B cell (primary cell): ENCODE results near the gene ADCY1. TPM values are rescaled to one million over a fixed set of nuclear protein-coding genes. Genes with fewer than 3 reads are reported as not detected.

Experiments used
- ATAC-seq: fragments of 200-7000 bp; cut with Tn5 transposase; one replicate; pipeline ENCODE4 v1.10.0; 2021; ENCODE audit warnings: low read depth, mild to moderate bottlenecking, moderate number of reproducible peaks, moderate library complexity
- CTCF ChIA-PET: fragments of 350-600 bp; sonication (Branson Sonifier 250); formaldehyde crosslinking; loops from one replicate; lab custom pipeline; 2021; ENCODE audit warnings: antibody characterized with exemption, inconsistent platforms; lab: Charles Lee
- POLR2A ChIA-PET: fragments of 350-600 bp; sonication (Branson Sonifier 250); formaldehyde crosslinking; loops from one replicate; lab custom pipeline; 2021; ENCODE audit warnings: antibody characterized with exemption; lab: Charles Lee
- DNase-seq: peaks from one replicate; pipeline ENCODE4 v3.0.0; 2013
- H2AFZ ChIP-seq: 2 replicates; pipeline ENCODE4 v1.6.1; 2012; ENCODE audit warnings: mild to moderate bottlenecking, low read depth, low read length; ENCODE audit not compliant: insufficient read depth, poor library complexity, severe bottlenecking
- H3K27ac ChIP-seq, 2 donors: 1 replicate in 1 of 2; 2 replicates in 1 of 2; pipeline ENCODE4 v1.5.1; 2012 to 2013; ENCODE audit warnings: low read length in 2 of 2, mild to moderate bottlenecking in 2 of 2, moderate library complexity in 1 of 2
- H3K27me3 ChIP-seq, 4 experiments: fragments of 200-600 bp in 1 of 4; sonication (generic) in 1 of 4; replicated peaks in 1 of 4; 1 replicate in 2 of 4; 2 replicates in 2 of 4; pipeline versions ENCODE4 v1.6.1 to v1.7.0; 2013 to 2016; ENCODE audit warnings: low read length in 3 of 4, mild to moderate bottlenecking in 2 of 4, mixed read lengths in 1 of 4, moderate library complexity in 1 of 4; ENCODE audit not compliant: insufficient read depth in 4 of 4, control insufficient read depth in 3 of 4; ENCODE audit errors: control extremely low read depth in 1 of 4
- H3K36me3 ChIP-seq, 2 experiments: replicated peaks in 1 of 2; 1 replicate in 1 of 2; 2 replicates in 1 of 2; pipeline versions ENCODE4 v1.6.1 to v1.7.1; 2013; ENCODE audit warnings: low read length in 1 of 2; ENCODE audit not compliant: insufficient read depth in 2 of 2, control insufficient read depth in 1 of 2; ENCODE audit errors: control extremely low read depth in 1 of 2, extremely low read depth in 1 of 2
- H3K4me1 ChIP-seq, 2 donors: fragments of 200-600 bp in 1 of 2; sonication (generic) in 1 of 2; 1 replicate in 1 of 2; 2 replicates in 1 of 2; pipeline versions ENCODE4 v1.5.1 to v1.6.1; 2013 to 2017; ENCODE audit warnings: low read length in 2 of 2; ENCODE audit not compliant: control insufficient read depth in 2 of 2, insufficient read depth in 2 of 2
- H3K4me2 ChIP-seq: replicated peaks from 2 replicates; pipeline ENCODE3; 2012; ENCODE audit warnings: mild to moderate bottlenecking, low read depth, low read length; ENCODE audit not compliant: poor library complexity, severe bottlenecking
- H3K4me3 ChIP-seq, 5 experiments: fragments of 200-600 bp in 1 of 5; sonication (generic) in 1 of 5; 1 replicate in 3 of 5; 2 replicates in 2 of 5; pipeline versions ENCODE4 v1.5.1 to v1.7.0; 2011 to 2016; ENCODE audit warnings: low read length in 4 of 5, mild to moderate bottlenecking in 4 of 5, low read depth in 2 of 5, control low read depth in 1 of 5, moderate library complexity in 1 of 5; ENCODE audit not compliant: insufficient read depth in 1 of 5; ENCODE audit errors: control extremely low read depth in 1 of 5, extremely low read depth in 1 of 5
- H3K79me2 ChIP-seq: fragments of 200-600 bp; sonication (generic); one replicate; pipeline ENCODE4 v1.6.0; 2016; ENCODE audit warnings: low read length; ENCODE audit not compliant: control insufficient read depth, insufficient read depth
- H3K9ac ChIP-seq: fragments of 200-600 bp; sonication (generic); 2 replicates; pipeline ENCODE4 v1.6.1; 2017; ENCODE audit warnings: mild to moderate bottlenecking, low read length, moderate library complexity
- H3K9me3 ChIP-seq, 3 donors: one replicate each; pipeline versions ENCODE4 v1.6.1 to v1.7.1; 2013; ENCODE audit warnings: low read length in 2 of 3; ENCODE audit not compliant: control insufficient read depth in 2 of 3, insufficient read depth in 1 of 3; ENCODE audit errors: control extremely low read depth in 1 of 3
- H4K20me1 ChIP-seq: 2 replicates; pipeline ENCODE4 v1.6.0; 2012; ENCODE audit warnings: mild to moderate bottlenecking, low read length; ENCODE audit not compliant: insufficient read depth, control insufficient read depth, poor library complexity, severe bottlenecking
- H3K27ac Mint-ChIP-seq: one replicate; pipeline ENCODE4 v1.8.0; 2021; ENCODE audit warnings: mixed read lengths
- H3K27me3 Mint-ChIP-seq: one replicate; pipeline ENCODE4 v1.8.0; 2021; ENCODE audit warnings: mixed read lengths
- H3K4me1 Mint-ChIP-seq: one replicate; pipeline ENCODE4 v1.8.0; 2021; ENCODE audit warnings: mixed read lengths
- H3K4me3 Mint-ChIP-seq: one replicate; pipeline ENCODE4 v1.8.0; 2021; ENCODE audit warnings: mixed read lengths
- H3K9me3 Mint-ChIP-seq: one replicate; pipeline ENCODE4 v1.8.0; 2022; ENCODE audit warnings: mixed read lengths; ENCODE audit not compliant: insufficient read depth
- EZH2 ChIP-seq: IDR thresholded peaks from 2 replicates; pipeline ENCODE4 v1.6.1; 2012; ENCODE audit warnings: borderline replicate concordance, low read depth, mild to moderate bottlenecking, moderate library complexity, low read length; ENCODE audit not compliant: insufficient read depth, poor library complexity, severe bottlenecking
- WGBS: methylation state at CpG from one replicate; pipeline ENCODE4 v1.1.5; 2013; ENCODE audit warnings: missing lambda C conversion rate; ENCODE audit not compliant: insufficient coverage; 5-methylcytosine and 5-hydroxymethylcytosine counted together
- intact Hi-C: fragments of 100-400 bp; cut with micrococcal nuclease; formaldehyde crosslinking; loops from one replicate; pipeline ENCODE4 v1.10.0; 2022
- polyA plus RNA-seq: library from polyadenylated mRNA; depleted of rRNA; stranded (reverse); fragments of >200 nt; gene quantifications from 2 replicates; pipeline ENCODE4 v1.2.3, GENCODE V29; 2012
- total RNA-seq, 2 donors: library from RNA; stranded (reverse); fragments of 120-200 nt in 1 of 2; gene quantifications; 1 replicate in 1 of 2; 2 replicates in 1 of 2; pipeline versions ENCODE4 v1.2.3 to v1.2.4, GENCODE V29; 2013 to 2022
- TF ChIP-seq, protein P1 (sequence below): fragments of 200-600 bp; IDR thresholded peaks from one replicate; pipeline ENCODE4 v1.8.0; 2022; ENCODE audit warnings: antibody characterized with exemption, mild to moderate bottlenecking

Gene ADCY1
- total and polyA plus RNA-seq, 2 donors (not counting 1 experiment from before 2014, with no cell fraction given) = 0.05 to 0.12 TPM

DNA sequence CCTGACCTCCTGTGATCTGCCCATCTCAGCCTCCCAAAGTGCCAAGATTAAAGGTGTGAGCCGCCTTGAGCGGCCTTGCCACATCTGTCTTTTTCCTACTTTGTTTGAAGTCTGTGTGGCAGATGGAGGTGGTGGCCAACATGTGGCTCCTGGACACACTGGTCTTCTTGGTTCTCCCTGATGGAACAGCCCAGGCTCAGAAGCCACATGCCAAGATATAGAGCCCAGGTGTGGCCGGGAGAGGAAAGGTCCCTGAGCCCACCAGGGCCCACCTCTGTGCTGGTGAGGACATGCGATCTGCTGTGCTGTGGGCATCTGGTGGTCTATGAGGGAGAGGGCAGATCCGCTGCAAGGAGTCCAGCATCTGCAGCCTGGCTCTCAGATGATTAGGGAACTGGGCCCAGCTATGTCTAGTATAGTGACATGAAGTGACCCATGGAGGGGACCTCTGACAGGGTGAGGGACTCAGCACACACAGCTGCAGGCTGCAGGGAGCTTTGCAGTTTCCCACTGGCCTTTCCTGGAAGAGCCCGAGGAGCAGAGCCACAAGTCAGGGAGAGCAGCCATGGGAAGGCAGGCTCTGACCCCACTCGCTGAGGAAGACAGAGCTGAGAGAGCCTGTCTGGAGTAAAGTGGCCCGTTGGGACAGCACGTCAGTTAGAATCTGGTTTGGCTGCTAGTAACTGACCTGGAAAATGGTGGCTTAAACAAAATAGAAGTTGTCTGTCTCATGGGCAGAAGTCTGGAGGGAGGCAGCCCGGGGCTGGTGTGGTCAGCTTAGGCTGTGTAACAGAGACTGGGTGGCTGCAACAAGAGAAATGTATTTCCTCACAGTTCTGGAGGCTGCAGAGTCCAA lies 25.9 kb downstream of the ADCY1 start:
- no peak overlapping the region for H2AFZ ChIP-seq
- intact Hi-C loops = no loop called here
- H3K4me2 ChIP-seq = no peak overlapping the region
- no peaks in the 10 kb centered on the region for H3K36me3 ChIP-seq
- H3K9ac ChIP-seq = no peak overlapping the region
- H3K27ac ChIP-seq = no peak overlapping the region
- Mint-ChIP-seq H3K27ac (no peak overlapping the region), H3K9me3 (no peaks in the 10 kb centered on the region), H3K4me3 (no peak overlapping the region), H3K4me1 (no peaks in the 10 kb centered on the region), H3K27me3 (no peaks in the 10 kb centered on the region)
- no peaks in the 10 kb centered on the region for H3K9me3 ChIP-seq
- ChIA-PET POLR2A (no interaction called here), CTCF (no interaction called here)
- no peak overlapping the region for H3K4me3 ChIP-seq
- H4K20me1 ChIP-seq = no peaks in the 10 kb centered on the region
- DNase-seq (no peak), ATAC-seq (no peak)
- TF ChIP-seq, protein P1, sequence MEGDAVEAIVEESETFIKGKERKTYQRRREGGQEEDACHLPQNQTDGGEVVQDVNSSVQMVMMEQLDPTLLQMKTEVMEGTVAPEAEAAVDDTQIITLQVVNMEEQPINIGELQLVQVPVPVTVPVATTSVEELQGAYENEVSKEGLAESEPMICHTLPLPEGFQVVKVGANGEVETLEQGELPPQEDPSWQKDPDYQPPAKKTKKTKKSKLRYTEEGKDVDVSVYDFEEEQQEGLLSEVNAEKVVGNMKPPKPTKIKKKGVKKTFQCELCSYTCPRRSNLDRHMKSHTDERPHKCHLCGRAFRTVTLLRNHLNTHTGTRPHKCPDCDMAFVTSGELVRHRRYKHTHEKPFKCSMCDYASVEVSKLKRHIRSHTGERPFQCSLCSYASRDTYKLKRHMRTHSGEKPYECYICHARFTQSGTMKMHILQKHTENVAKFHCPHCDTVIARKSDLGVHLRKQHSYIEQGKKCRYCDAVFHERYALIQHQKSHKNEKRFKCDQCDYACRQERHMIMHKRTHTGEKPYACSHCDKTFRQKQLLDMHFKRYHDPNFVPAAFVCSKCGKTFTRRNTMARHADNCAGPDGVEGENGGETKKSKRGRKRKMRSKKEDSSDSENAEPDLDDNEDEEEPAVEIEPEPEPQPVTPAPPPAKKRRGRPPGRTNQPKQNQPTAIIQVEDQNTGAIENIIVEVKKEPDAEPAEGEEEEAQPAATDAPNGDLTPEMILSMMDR = no peak
- H3K79me2 ChIP-seq = no peaks in the 10 kb centered on the region
- no peaks in the 10 kb centered on the region for H3K27me3 ChIP-seq
- WGBS = 89% methylated on average over 10 of the region's 10 CpGs
- H3K4me1 ChIP-seq = no peaks in the 10 kb centered on the region

DNA sequence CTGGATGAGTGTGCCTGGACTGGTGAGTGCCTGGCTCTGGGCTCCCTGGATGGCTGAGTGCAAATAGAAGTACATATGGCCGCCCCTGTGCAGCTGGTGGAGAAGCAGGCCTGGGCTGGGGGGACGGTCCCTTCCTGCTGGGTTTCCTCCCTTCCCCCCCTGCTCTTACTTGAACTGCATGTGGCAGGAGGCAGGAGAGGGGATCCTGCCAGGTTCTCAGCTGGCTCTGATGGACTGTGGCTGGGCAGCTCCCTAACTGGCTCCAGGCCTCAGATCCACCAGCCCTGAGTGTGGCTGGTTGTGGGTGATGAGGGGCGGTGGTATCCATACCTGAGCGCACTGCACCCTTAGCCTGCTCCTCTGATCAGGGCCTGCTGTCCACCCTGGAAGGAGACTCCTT lies 26.9 kb downstream of the ADCY1 start:
- no peaks in the 10 kb centered on the region for H3K4me1 ChIP-seq
- ATAC-seq (no peak), DNase-seq (no peak)
- no peak overlapping the region for H3K27ac Mint-ChIP-seq
- no peaks in the 10 kb centered on the region for H4K20me1 ChIP-seq
- no peak overlapping the region for H3K4me3 ChIP-seq
- 100% methylated on average over 2 of the region's 4 CpGs for WGBS
- CTCF ChIA-PET = no interaction called here
- POLR2A ChIA-PET = no interaction called here
- no peak overlapping the region for H3K9ac ChIP-seq
- H2AFZ ChIP-seq = no peak overlapping the region
- TF ChIP-seq, protein P1 = no peak
- no peak for TF ChIP-seq EZH2
- no peak overlapping the region for H3K27ac ChIP-seq
- H3K79me2 ChIP-seq = no peaks in the 10 kb centered on the region
- no peaks in the 10 kb centered on the region for H3K9me3 ChIP-seq
- H3K4me1 Mint-ChIP-seq = no peaks in the 10 kb centered on the region
- H3K36me3 ChIP-seq = no peaks in the 10 kb centered on the region
- H3K9me3 Mint-ChIP-seq = no peaks in the 10 kb centered on the region
- intact Hi-C loops = no loop called here
- no peaks in the 10 kb centered on the region for H3K27me3 Mint-ChIP-seq
- H3K27me3 ChIP-seq = no peaks in the 10 kb centered on the region
- H3K4me2 ChIP-seq = no peak overlapping the region
- H3K4me3 Mint-ChIP-seq = no peak overlapping the region
